GM12878 (cell line): ENCODE results near the gene NUP85. TPM values are rescaled to one million over a fixed set of nuclear protein-coding genes. Genes with fewer than 3 reads are reported as not detected.

Experiments
- CBX3 ChIP-seq: fragments of 200-600 bp; sonication (generic); IDR thresholded peaks from 2 replicates; pipeline ENCODE4 v1.6.1; 2016; ENCODE audit warnings: low read depth, borderline replicate concordance
- CEBPB ChIP-seq, 2 experiments: fragments of 150-350 bp in 1 of 2; IDR thresholded peaks; 2 replicates each; pipeline ENCODE4 v1.6.1; 2012 to 2014; ENCODE audit warnings: low read depth in 2 of 2, low read length in 2 of 2, borderline replicate concordance in 1 of 2, inconsistent platforms in 1 of 2
- CHD1 ChIP-seq: IDR thresholded peaks from 2 replicates; pipeline ENCODE4 v1.6.1; 2012; ENCODE audit warnings: low read depth, low read length, improper control_type of control experiment
- CREB1 ChIP-seq: IDR thresholded peaks from 2 replicates; pipeline ENCODE4 v1.6.1; 2012; ENCODE audit warnings: low read depth, mild to moderate bottlenecking, inconsistent platforms
- EED ChIP-seq: sonication (generic); IDR thresholded peaks from 2 replicates; pipeline ENCODE4 v1.6.1; 2016; ENCODE audit warnings: antibody characterized with exemption, low read depth
- EGR1 ChIP-seq, 2 experiments: IDR thresholded peaks; 1 replicate in 1 of 2; 2 replicates in 1 of 2; pipeline ENCODE4 v1.6.1; 2011 to 2012; ENCODE audit warnings: low read depth in 2 of 2, low read length in 2 of 2, borderline replicate concordance in 1 of 2, mild to moderate bottlenecking in 1 of 2, moderate library complexity in 1 of 2
- HCFC1 ChIP-seq: fragments of 150-350 bp; IDR thresholded peaks from 2 replicates; pipeline ENCODE4 v1.6.1; 2014; ENCODE audit warnings: low read length
- HDAC6 ChIP-seq: fragments of 200-600 bp; sonication (generic); IDR thresholded peaks from one replicate; pipeline ENCODE4 v1.8.0; 2017; ENCODE audit warnings: antibody characterized with exemption; ENCODE audit not compliant: unreplicated experiment
- MEF2B ChIP-seq: fragments of 450-650 bp; IDR thresholded peaks from 2 replicates; pipeline ENCODE4 v1.6.1; 2018; ENCODE audit warnings: mild to moderate bottlenecking, moderate library complexity; ENCODE audit not compliant: partially characterized antibody, poor library complexity, severe bottlenecking
- MTA2 ChIP-seq: fragments of 450-650 bp; IDR thresholded peaks from 2 replicates; pipeline ENCODE4 v1.6.1; 2016; ENCODE audit warnings: low read depth, mild to moderate bottlenecking, moderate library complexity
- MTA3 ChIP-seq: IDR thresholded peaks from 2 replicates; pipeline ENCODE4 v1.6.1; 2012; ENCODE audit warnings: low read length, inconsistent platforms, borderline replicate concordance
- NFXL1 ChIP-seq: fragments of 450-650 bp; IDR thresholded peaks from 2 replicates; pipeline ENCODE4 v1.6.1; 2017; ENCODE audit warnings: antibody characterized with exemption, mild to moderate bottlenecking, borderline replicate concordance
- NRF1 ChIP-seq: conservative IDR thresholded peaks from 2 replicates; pipeline ENCODE4 v1.6.1; 2011; ENCODE audit warnings: mild to moderate bottlenecking, low read depth, low read length, improper control_type of control experiment
- PML ChIP-seq: IDR thresholded peaks from 2 replicates; pipeline ENCODE4 v1.6.1; 2012; ENCODE audit warnings: low read length, inconsistent platforms
- POLR2AphosphoS2 ChIP-seq: IDR thresholded peaks from 2 replicates; pipeline ENCODE4 v1.6.1; 2011; ENCODE audit warnings: low read depth, mild to moderate bottlenecking, low read length, improper control_type of control experiment, moderate library complexity
- POU2F2 ChIP-seq: IDR thresholded peaks from 3 replicates; pipeline ENCODE4 v1.6.1; 2011; ENCODE audit warnings: low read depth, mild to moderate bottlenecking, low read length, borderline replicate concordance
- RB1 ChIP-seq: fragments of 450-650 bp; formaldehyde crosslinking; IDR thresholded peaks from 2 replicates; pipeline ENCODE4 v1.6.1; 2017; ENCODE audit warnings: mild to moderate bottlenecking, borderline replicate concordance
- RCOR1 ChIP-seq: conservative IDR thresholded peaks from 2 replicates; pipeline ENCODE4 v1.6.1; 2012; ENCODE audit warnings: low read depth, low read length, improper control_type of control experiment
- RELA ChIP-seq: fragments of 450-650 bp; IDR thresholded peaks from 2 replicates; pipeline ENCODE4 v1.8.0; 2014; ENCODE audit warnings: borderline replicate concordance; ENCODE audit not compliant: partially characterized antibody
- RUNX3 ChIP-seq: IDR thresholded peaks from 2 replicates; pipeline ENCODE4 v1.6.1; 2012; ENCODE audit warnings: low read length, inconsistent platforms
- SMAD5 ChIP-seq: IDR thresholded peaks from 2 replicates; pipeline ENCODE4 v1.6.1; 2016; ENCODE audit warnings: antibody characterized with exemption, low read depth
- STAT3 ChIP-seq: IDR thresholded peaks from 2 replicates; pipeline ENCODE4 v1.6.1; 2011; ENCODE audit warnings: low read depth, low read length, improper control_type of control experiment
- WRNIP1 ChIP-seq: IDR thresholded peaks from 2 replicates; pipeline ENCODE4 v1.6.1; 2011; ENCODE audit warnings: low read depth, low read length, improper control_type of control experiment, borderline replicate concordance
- ZBED1 ChIP-seq: IDR thresholded peaks from 2 replicates; pipeline ENCODE4 v1.6.1; 2016; ENCODE audit warnings: borderline replicate concordance
- ZNF207 ChIP-seq: fragments of 450-650 bp; IDR thresholded peaks from 2 replicates; pipeline ENCODE4 v1.6.1; 2014; ENCODE audit warnings: antibody characterized with exemption, mild to moderate bottlenecking, borderline replicate concordance
- ZNF217 ChIP-seq: fragments of 450-650 bp; IDR thresholded peaks from 2 replicates; pipeline ENCODE4 v1.6.1; 2017; ENCODE audit warnings: antibody characterized with exemption, mild to moderate bottlenecking
- polyA plus RNA-seq, 11 experiments: library from polyadenylated mRNA; depleted of rRNA in 4 of 11; unstranded in 6 of 11; stranded (reverse) in 5 of 11; fragments of >200 nt; fragmentation: Nextera tagmentation in 4 of 11; fragmentation: Illumina TruSeq in 1 of 11; extraction: Ambion mirVana in 4 of 11; extraction: Trizol in 1 of 11; gene quantifications; 1 replicate in 1 of 11; 2 replicates in 10 of 11; pipeline versions ENCODE4 v1.2.1 to v1.2.3, GENCODE V29; 2011 to 2016; ENCODE audit warnings: inconsistent platforms in 2 of 11, missing spikeins in 2 of 11, low read depth in 1 of 11
- total RNA-seq, 4 experiments: library from RNA; depleted of rRNA in 3 of 4; stranded (reverse); fragments of >200 nt in 3 of 4; fragmentation: Illumina TruSeq in 1 of 4; extraction: Trizol in 1 of 4; gene quantifications; 2 replicates each; pipeline versions ENCODE4 v1.2.1 to v1.2.3, GENCODE V29; 2013 to 2021
- TF ChIP-seq, protein P1 (sequence below): IDR thresholded peaks from 2 replicates; pipeline ENCODE4 v1.6.1; 2011; ENCODE audit warnings: low read depth, mild to moderate bottlenecking, low read length, moderate library complexity, borderline replicate concordance; ENCODE audit errors: extremely low read depth
- TF ChIP-seq, protein P2 (sequence below): IDR thresholded peaks from 2 replicates; pipeline ENCODE4 v1.6.1; 2011; ENCODE audit warnings: low read depth, low read length, improper control_type of control experiment, borderline replicate concordance
- TF ChIP-seq, protein P3 (sequence below): fragments of 450-650 bp; formaldehyde crosslinking; IDR thresholded peaks from 2 replicates; pipeline ENCODE4 v1.4.0; 2022; ENCODE audit warnings: mild to moderate bottlenecking, moderate library complexity

The NUP85 gene
- total and polyA plus RNA-seq, 10 of the 15 experiments (the other 5 are each of a cell fraction or from before 2014, with no cell fraction given) = 54.0 to 135 (median 95.4) TPM

DNA sequence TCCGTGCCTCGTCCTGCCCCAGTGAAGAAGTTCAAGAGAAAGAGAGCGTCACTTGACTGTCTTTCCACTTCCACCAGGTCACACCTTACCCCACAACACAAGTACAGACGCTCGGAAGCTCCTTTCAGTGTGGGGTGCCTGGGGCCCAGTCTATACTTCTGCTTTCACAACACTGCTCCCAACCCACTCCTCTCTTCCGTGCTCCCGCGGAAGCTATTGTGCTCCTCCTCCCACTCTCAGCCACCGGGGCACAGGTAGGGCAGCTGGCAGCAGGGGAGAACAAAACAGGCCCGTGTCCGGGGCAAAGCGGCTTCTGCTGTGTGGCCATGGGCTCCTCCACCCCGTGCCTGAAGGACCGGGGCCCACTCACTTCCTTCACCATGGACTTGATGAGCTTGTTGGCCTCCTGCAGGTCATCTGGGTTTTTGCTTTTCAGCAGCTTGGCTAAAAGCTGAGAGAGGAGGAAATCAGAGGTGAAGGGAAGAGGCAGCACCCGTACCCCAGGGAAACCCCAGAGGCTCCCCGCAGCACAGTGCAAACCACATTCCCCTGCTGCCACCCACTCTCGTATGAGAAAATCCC, 37.1 kb downstream of the NUP85 start (continued):
- TF ChIP-seq CBX3 (no peak), NFXL1 (peak; percentile 96), CHD1 (no peak), MEF2B (peak; percentile 75), MTA2 (no peak), SMAD5 (no peak), HCFC1 (no peak), CEBPB (IDR thresholded peaks at IDR 0.05; ENCODE audit: borderline replicate concordance in 1 of 2, low read depth in 2 of 2, low read length in 2 of 2) (no peak), RCOR1 (no peak), ZNF217 (no peak), HDAC6 (no peak), NRF1 (no peak), ZNF207 (no peak), PML (no peak), STAT3 (no peak), CREB1 (peak; percentile 73; the same call in 1 of the 2 replicates), WRNIP1 (no peak), RUNX3 (peak; percentile 82), POU2F2 (no peak), EED (no peak; the same call in 1 of the 2 replicates), POLR2AphosphoS2 (no peak), RB1 (no peak), EGR1 (IDR thresholded peaks at IDR 0.05; ENCODE audit: borderline replicate concordance in 1 of 2, low read depth in 2 of 2, low read length in 2 of 2) (no peak; a peak in 1 of 3 replicates), RELA (no peak), MTA3 (0 out of 2 replicates have a peak, but pooled peaks have one; percentile 21), ZBED1 (no peak)
- TF ChIP-seq, protein P1, sequence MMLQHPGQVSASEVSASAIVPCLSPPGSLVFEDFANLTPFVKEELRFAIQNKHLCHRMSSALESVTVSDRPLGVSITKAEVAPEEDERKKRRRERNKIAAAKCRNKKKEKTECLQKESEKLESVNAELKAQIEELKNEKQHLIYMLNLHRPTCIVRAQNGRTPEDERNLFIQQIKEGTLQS = no peak
- TF ChIP-seq, protein P2, sequence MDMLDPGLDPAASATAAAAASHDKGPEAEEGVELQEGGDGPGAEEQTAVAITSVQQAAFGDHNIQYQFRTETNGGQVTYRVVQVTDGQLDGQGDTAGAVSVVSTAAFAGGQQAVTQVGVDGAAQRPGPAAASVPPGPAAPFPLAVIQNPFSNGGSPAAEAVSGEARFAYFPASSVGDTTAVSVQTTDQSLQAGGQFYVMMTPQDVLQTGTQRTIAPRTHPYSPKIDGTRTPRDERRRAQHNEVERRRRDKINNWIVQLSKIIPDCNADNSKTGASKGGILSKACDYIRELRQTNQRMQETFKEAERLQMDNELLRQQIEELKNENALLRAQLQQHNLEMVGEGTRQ = no peak
- TF ChIP-seq, protein P3, sequence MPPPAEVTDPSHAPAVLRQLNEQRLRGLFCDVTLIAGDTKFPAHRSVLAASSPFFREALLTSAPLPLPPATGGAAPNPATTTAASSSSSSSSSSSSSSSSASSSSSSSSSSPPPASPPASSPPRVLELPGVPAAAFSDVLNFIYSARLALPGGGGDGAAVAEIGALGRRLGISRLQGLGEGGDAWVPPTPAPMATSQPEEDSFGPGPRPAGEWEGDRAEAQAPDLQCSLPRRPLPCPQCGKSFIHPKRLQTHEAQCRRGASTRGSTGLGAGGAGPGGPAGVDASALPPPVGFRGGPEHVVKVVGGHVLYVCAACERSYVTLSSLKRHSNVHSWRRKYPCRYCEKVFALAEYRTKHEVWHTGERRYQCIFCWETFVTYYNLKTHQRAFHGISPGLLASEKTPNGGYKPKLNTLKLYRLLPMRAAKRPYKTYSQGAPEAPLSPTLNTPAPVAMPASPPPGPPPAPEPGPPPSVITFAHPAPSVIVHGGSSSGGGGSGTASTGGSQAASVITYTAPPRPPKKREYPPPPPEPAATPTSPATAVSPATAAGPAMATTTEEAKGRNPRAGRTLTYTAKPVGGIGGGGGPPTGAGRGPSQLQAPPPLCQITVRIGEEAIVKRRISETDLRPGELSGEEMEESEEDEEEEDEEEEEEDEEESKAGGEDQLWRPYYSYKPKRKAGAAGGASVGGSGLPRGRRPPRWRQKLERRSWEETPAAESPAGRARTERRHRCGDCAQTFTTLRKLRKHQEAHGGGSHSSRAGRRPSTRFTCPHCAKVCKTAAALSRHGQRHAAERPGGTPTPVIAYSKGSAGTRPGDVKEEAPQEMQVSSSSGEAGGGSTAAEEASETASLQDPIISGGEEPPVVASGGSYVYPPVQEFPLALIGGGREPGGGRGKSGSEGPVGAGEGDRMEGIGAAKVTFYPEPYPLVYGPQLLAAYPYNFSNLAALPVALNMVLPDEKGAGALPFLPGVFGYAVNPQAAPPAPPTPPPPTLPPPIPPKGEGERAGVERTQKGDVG (CRISPR knock-in tag) = no peak
